ENCODE results near the gene MRTFB.

Gene MRTFB

DNA sequence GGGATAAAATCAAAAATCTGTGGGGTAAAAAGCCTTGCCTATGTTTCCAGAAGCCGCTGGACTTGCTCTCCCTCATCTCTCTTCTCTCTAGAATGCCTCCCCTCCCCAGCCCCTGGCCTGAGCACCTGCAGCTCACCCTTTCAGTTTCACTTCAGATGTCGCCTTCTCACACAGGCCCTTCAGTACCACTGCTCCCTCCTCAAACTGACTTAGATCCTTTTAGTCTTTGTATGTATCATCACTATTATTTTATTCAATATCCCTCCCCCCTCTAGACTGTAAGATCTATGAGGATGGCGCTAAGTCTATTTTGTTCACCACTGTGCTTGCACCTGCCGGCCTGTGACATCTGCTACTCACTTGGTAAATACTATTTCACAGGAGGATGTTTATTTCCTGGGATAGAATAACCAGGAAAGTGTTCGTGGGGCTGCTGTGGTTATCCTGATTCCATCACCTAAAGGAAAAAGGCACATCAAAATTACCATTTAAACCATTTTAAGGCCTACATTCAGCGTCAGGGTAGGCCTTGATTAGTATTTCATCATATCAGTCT lies 122.3 kb downstream of the MRTFB start:
- FAIRE-seq, result no peak

DNA sequence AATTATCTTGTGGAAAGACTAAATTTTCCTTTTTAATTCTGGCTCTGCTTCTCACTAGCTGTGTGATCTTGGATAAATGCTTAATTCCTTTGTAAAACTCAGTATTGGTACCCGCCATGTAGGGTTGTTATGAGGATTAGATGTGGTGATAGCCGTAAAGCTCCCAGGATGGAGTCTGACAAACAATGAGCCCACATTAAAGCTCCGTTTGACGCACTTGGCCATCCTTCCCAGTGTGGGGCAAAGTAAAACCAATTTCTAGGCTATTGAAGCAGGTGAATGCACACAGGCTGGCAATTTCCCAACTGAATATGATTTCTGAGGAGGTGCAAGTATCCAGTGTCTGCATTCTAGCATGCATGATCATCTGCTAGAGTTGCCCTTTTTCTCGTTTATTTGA lies 123.6 kb downstream of the MRTFB start:
- no peak for FAIRE-seq

DNA sequence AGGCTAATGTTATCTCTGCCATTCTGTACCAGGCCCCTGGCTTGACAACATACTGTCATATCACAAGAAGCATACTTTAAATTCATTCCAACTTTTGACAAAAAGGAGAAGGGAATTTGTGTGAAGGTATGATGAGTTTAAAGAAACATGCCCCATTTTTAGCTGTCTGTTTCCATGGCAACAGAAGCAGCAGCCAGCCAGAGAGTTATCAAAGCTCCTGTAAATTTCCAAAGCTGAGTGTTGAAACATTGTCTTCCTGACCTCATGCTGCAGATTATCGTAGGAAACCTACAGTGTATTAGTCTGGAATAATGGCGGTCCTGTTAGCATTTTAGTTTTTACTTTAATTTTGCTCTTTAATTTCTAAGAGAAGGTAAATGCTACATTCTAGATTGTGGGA lies 124.9 kb downstream of the MRTFB start:
- no peak for FAIRE-seq

DNA sequence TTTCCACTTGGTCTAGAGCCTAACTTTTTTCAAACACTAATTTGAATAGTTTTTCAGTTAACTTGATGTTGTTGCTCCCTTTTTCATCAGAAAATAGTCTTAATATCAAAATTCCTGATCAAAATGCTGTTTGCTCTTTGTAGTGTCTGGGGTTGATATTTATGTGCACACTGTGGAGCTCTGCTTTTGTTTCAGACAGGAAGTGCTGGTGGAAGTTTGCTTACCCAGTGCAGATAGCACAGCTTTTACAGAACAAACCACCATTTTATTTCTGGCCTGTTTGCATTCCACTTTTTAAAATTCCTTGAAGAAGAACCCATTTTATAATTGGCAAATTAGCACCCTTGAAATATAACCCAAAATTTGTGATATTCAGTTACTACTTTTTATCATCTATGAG lies 125.4 kb downstream of the MRTFB start:
- FAIRE-seq, result no peak

DNA sequence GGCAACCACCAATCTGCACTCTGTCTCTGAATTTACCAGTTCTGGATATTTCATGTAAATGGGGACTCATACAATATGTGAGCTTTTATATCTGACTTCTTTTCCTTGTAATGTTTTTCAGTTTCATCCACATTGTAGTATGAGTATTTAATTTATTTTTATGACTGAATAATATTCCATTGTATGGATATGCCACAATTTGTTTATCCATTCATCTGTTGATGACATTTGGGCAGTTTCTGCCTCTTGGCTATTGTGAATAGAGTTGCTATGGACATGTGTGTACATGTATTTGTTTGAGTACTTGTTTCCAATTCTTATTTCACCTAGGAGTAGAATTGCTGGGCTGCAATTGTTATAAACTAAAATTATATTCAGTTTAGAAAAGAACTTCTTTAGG lies 126.9 kb downstream of the MRTFB start:
- no peak for FAIRE-seq

DNA sequence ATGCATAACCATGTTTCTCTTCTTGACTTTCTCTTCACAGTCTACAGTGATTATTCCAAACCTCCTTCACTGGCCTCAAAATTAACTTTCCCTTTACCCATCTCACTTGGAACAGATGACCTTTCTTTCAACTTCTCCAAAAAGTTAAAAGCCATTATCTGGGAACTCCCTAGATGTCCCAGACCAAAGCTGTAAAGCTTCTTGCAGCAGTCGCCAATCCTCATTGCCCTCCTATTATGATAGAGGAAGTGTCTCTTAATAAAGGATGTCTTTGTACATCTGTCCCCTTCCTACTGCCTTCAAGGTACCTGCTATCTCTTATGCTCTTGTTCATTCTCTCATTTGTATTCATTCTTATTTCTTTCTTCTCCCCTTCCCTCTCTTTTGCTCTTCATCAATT lies 127.5 kb downstream of the MRTFB start:
- FAIRE-seq, result no peak

DNA sequence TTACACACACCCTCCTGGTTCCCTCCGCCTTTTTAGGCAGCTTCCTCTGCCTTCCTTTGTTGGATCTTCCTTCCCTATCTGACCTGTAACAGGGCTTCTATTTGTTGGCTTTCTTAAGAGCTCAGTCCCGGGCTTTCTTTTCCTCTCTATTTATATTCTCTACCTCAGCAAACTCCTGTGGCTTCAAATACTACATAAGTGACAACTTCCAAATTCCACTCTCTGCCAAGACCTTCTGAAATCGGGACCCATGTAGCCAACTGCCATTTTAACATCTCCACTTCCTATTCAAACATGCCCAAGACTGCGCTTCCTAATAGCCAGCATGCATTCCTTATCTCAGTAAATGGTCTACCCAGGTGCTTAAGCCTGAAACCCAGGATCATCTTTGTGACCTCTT lies 128.1 kb downstream of the MRTFB start:
- FAIRE-seq, result no peak

DNA sequence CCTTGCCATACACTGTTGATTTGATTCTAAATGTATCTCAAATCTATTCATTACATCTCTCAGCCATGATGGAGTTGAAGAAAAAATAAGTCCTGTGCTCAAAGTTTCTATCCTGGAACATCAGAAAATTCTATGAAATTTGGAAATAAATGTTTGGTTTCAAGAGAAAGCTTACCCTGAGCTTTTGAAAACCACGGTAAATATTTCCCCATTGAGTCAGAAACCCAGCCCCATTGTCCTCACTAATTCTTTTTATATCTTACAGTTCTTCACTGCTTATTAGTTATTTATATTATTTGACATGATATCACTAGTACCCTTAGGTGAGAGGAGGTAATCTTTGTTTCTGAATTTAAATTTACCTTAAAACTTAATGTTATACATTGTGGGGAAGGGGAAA lies 128.5 kb downstream of the MRTFB start:
- no peak for FAIRE-seq

DNA sequence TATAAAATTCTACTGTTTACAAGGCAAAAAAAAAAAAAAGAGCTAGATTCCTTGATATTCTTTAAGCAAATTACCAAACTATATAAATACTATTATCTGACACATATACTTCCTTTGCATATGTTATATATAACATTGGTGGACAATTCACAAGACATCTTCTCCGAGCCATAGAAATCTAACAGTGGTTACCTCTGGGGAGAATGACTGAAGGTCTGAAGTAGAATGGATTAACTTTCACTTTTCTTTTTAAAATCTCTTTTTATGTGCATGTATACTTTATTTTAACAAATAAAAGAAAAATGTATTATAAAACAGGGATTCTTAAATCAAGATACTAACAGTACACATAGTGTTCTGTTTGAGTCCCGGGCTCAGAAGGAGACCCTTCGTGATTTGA lies 131.0 kb downstream of the MRTFB start:
- FAIRE-seq, result no peak

DNA sequence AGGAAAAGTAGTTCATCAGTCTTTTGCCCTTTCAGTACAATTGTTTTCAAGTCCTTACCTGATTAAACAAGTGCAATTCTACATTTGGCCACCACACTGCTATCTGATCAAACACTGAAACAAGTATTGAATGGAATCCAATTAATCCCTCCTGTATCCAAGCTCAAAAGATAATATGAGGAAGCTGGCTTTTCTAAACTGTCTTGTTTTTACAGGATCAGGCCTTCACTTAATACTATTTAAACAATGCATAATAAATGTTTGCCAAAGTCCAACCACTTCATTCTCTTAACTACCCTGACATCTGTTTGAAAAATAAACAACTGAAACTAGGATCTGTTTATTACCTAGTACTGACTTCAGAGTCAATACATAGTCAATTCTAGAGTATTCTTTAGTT lies 131.6 kb downstream of the MRTFB start:
- FAIRE-seq, result peak; percentile 78

DNA sequence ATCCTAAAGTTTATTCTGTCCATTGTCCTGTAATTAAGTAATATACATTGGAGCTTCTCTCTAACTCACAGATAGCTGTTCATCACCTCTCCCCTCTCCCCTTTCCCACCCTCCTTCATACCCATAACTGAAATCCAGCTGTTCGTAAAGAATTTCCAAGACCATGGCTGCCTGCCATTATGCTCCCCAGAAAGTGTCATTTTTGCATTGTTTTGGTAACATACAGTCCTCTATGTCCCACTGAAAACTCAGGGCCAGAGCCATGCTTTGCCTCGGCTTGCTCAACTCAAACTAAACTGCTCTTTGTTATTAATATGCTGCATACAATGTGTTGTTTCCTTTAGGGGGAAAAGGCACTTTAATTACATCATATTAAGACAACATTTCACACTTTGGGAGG lies 132.0 kb downstream of the MRTFB start:
- no peak for FAIRE-seq

DNA sequence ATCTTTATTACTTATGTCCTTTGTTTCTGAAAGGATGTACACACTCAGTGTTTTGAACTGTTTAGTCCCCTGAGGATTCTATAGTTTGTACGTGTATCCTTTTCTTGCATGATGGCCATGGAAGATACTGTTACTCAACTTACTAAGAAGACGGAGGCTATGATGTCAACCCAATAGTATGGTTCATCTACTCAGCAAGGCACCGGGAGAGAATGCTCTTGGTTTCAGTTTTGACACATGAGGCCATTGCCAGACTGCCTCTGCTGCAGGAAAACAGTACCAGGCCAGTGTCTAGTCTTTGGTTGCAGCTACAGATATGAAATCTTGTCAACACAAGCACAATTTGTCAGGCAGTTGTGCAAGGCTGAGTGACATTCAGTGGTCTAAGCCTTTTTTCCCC lies 134.5 kb downstream of the MRTFB start:
- no peak for FAIRE-seq

DNA sequence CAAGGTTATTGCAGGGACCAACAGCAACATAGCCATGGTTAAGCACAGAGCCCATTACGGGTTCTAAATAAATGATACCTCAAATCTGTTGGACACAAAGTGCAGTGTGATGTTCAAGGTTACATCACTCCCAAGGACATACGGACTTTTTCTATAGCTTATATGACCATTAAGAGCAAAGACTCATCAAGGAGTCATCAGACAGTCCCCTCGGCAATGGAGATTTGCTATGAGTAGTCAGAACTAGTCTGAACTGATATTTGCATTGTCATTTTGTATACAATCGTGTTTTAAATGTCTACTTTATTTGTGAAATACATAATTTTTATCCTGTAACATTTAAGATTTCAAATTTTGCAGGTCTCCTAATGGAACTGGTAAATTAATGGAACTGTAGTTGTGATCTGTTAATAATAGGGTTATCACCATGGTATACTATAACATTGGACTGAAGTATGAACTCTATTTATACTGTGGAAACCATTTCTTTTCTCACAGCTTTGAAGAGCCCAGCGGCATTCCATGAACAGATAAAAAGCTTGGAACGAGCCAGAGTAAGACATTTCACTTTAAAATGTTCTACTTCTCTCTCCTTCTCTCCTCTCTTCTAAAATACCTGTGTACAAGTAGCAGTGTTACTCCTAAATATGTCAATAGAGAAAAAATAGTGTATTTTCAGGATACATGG lies 140.9 kb downstream of the MRTFB start:
- no peak for FAIRE-seq

DNA sequence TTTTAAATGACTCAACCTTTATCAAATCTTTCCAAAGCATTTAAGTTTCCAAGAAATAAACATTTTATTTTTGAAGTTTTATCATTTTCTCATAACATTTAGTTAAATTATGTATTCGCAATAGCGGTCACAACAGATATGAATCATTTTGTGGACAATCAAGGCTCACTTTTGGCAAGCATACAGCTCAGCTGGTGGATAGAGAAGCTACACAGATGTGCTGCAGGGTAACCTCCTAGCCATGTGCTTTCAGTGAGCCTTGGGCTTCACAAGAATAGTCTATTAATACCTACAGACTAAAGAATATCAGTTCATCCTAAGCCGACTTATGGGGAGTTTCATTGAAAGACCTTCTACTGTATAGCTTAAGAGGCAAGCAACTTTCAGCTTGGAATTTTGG lies 144.8 kb downstream of the MRTFB start:
- FAIRE-seq, result no peak

DNA sequence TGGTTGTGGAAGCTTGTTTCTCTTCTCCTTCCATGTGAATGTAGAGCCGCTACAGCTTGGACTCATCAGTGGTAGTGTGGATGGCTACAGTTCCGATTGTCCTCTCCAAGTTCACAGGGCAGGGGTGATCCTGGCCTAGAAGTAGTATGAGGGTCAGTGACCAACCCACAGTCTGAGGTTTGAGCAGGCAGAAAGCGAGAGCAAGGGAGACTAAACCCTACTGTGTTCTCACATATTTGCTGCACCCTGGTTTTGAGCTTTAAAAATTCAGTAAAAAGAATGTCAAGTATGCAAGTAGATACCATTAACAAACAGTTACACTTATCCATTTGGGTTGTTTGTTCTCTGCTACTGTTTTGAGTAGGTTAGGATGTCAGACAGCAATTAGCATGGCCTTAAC lies 148.9 kb downstream of the MRTFB start:
- no peak for FAIRE-seq

DNA sequence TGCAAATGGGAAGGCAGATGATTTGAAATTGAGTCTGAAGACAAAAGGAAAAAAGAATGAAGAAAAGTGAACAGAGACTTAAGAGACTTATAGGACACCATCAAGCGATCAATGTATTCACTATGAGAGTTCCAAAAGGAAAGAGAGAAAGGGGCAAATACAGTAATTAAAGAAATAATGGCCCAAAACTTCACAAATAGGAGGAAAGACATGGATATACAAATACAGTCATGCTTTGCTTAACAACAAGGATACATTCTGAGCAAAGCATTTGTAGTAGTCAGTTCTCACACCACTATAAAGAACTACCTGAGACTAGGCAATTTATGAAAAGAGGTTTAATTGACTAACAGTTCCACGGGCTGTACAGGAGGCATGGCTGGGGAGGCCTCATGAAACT lies 152.5 kb downstream of the MRTFB start:
- no peak for FAIRE-seq

DNA sequence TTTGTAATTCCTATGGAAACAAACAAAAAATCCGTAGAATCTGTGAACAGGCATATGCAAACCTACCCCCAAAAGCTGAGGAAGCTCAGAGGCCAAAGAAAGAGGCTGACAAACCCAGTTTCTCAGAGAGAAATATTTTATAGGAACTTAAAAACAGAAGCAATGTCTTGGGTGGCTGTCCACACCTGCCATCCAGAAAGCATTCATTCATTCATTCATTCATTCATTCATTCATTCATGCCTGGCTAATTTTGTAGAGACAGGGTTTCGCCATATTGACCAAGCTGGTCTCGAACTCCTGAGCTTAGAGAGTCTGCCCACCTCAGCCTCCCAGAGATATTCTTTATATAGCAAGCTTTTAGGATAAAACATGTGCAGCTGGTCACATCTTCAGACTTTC lies 154.3 kb downstream of the MRTFB start:
- no peak for FAIRE-seq

DNA sequence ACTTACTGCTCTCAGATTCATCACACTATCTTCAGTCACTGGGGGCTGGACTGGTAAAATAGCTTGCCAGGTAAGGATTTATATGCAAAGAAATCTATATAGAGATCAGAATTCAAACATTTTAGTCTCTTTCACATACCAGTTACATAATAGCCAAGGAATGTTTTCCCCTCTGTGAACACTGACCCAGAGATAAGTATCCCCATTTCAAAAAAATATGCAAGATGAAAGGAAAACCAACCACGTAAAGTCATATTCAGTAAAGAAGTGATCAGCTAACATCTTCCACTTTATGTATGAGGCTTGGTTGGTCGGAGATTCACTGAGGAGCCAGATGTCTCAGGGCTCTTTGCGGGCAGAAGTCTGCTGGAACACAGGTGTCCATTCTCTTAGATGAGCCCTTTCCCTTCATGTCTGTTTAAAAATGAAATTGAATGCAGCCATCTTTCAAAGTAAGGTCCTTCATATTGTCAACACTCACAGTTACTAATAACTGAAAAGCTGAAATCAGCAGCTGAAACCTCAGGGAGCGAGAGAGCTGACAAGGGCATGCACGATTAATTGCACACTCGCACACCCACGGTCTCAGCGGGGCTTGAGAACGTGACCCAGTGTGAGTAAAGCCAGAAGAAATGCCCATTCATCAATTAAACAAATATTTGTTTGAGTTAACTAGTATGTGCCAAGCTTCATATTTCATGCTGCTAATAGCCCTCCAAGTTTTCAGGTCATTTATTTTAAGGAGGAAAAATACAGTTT lies 161.2 kb downstream of the MRTFB start:
- FAIRE-seq, result peak; percentile 98

DNA sequence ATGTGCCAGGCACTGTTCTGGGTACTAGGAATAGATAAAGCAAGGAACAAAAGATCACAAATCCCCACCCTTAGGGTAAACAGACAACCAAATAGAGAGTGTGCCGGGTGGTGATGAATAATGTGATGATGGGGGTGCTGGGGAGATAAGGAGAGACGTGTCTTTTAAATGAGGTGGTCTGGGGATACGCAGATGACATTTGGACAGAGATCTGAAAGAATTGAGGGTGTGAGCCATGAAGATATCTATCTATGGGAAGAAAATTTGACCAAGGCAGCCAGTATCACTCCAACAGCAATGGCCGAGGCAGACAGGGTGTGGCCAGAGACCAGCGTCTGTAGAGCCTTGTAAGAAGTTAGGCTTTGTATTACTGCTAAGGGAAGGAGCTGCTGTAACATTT lies 165.3 kb downstream of the MRTFB start:
- no peak for FAIRE-seq

DNA sequence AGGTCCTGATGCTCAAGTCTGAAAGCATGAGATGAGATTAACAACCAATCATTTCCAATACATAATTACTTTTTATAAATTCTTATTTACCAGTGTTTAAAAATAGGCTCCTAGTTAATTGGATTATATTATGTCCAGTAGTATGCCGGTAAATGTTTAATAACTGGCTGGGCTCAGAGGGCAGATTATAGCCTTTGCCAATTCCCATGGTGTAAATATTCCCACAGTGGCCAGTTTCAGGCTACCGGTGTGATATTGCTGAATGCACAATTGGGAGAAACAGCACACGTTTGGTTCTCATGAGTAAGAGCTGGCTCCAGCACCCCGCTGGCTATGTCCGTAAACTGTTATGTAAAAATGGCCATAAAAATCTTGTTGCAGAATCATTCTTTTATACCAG lies 167.6 kb downstream of the MRTFB start:
- FAIRE-seq, result no peak

DNA sequence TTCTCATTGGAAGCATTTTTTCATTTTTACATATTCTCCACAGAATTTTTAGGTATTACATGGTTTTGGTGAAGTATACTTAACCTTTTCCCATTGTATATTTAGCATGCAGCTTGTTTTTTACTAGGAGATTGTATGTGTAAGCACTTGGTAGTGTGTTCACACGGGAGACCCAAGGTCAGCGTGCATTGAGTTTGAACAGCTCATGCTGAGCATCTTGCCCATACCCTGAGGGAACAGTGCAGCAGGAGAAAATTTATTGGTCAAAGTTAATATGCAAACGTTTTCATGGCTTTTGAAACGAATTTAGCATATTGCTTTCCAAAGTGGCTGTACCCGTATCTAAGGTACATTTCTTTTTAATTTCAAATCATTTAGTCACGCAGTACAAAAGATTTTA lies 168.7 kb downstream of the MRTFB start:
- no peak for FAIRE-seq

DNA sequence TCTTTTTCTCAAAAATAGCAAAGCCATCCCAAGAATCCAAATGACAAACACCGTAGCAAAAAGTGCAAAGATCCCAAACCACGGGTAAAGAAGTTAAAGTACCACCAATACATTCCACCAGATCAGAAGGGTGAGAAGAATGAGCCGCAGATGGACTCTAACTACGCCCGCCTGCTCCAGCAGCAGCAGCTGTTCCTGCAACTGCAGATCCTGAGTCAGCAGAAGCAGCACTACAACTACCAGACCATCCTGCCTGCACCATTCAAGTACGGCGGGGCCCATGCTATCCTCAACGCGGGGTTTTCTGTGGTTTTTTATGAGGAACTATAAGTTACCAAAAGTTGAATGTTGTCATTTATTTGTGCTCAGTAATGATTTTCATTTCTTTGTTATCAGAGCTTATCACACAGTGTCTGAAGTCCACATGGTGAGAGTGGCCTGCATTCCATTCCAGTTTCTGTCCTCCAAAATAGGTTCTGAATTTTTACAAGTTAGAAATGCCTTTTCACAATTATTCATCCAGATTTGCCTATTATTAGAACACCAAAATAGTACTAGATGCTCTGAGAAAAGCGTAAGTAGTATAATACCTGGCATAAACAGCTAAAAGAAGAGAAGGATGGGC lies 169.2 kb downstream of the MRTFB start:
- no peak for FAIRE-seq

DNA sequence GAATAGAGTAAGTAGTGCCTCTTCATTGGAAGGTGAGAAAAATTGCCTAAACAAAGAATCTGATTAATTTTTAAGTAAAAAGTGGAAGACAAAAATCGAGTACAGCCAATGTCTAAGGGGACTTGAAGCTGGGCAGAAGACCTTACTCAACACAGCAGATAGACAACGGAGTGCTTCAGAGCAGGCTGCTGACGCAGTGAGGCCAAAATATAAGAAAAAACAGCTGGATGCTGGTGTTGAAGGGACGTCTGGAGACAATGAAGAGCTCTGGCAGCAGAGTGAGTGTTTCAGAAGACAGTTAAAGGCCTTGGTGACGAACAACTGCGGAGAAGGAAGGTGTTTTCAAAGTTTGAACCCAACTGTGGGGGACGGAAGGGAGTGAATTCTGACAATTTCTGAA lies 169.8 kb downstream of the MRTFB start:
- FAIRE-seq, result no peak

DNA sequence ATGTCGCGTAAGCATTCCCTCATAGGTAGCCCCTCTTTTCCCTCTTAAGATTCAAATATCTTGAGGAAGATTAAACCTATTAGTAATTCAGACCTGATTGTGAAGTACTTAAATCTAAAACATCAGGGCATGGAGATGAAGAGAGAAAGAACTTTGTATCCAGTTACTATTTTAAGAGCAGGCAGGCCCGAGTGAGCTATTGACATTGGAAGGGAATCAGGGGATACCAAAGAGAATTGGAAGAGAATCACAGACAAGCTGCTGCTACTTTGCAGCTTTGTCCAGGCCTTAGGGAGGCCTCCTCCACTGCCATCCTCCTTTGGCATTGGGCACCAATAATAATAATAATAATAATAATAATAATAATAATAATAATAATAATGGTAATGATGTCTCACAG lies 170.5 kb downstream of the MRTFB start:
- FAIRE-seq, result no peak
